ENCODE results near the gene PKNOX2.

Gene PKNOX2

GRCh38 chr11:125239585-125240560 lies 75.3 kb downstream of the PKNOX2 start:
- no peak for DNase-seq

GRCh38 chr11:125241104-125241503 lies 76.6 kb downstream of the PKNOX2 start:
- no peak for DNase-seq

DNA sequence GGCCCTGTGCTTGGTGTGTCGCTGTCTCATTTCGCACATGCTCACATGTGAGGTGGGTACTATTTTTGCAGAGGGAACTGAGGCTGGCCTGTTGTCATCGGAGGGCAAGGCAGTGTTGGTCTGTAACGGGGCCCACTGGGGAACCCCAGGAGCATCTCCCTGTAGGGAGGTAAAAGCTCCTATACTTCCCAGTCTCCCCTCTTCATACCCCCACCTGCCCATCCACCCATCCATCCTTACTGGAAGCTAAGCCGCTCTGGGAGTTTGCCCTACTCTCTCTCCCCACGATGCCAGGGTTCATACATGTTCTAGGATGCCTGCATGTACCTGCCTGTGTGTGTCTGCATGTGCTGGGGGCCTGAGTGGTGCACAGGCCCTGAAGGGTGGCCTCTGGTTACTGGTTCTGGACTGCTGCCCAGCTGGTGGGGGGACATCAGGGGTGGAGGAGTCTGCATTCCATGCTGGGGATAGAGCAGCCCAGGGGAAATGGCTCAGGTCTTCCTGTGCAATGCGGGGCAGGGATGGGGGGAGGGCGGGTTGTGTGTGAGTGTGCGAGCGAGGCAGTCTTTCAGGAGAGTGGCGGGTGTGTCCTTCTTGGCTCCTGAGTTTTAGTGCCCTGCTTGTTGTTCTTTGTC lies 77.7 kb downstream of the PKNOX2 start:
- no peak for DNase-seq

- no peak for DNase-seq
Observed at GRCh38 chr11:125244166-125244565, 79.6 kb downstream of the PKNOX2 start.

GRCh38 chr11:125245299-125245698 lies 80.7 kb downstream of the PKNOX2 start:
- no peak for DNase-seq

DNA sequence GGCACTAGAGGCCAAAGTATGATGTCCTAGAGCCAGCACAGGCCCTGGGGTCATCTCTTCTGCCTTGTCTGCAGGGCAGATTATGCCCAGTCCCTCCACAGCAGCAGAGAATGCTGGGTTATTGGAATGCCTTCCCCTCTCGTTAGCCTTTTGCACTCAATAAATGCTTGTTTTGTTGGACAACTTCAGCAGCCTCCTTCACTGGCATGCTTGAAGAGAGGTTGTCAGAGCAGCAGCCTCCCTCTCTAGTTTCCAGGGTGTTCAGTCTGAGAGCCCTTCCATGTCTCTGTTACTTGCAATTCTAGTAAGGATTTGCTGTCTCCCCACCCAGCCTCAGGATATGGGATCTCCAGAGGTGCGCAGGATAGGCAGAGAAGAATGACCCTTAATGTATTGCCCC lies 82.9 kb downstream of the PKNOX2 start:
- no peak for DNase-seq

DNA sequence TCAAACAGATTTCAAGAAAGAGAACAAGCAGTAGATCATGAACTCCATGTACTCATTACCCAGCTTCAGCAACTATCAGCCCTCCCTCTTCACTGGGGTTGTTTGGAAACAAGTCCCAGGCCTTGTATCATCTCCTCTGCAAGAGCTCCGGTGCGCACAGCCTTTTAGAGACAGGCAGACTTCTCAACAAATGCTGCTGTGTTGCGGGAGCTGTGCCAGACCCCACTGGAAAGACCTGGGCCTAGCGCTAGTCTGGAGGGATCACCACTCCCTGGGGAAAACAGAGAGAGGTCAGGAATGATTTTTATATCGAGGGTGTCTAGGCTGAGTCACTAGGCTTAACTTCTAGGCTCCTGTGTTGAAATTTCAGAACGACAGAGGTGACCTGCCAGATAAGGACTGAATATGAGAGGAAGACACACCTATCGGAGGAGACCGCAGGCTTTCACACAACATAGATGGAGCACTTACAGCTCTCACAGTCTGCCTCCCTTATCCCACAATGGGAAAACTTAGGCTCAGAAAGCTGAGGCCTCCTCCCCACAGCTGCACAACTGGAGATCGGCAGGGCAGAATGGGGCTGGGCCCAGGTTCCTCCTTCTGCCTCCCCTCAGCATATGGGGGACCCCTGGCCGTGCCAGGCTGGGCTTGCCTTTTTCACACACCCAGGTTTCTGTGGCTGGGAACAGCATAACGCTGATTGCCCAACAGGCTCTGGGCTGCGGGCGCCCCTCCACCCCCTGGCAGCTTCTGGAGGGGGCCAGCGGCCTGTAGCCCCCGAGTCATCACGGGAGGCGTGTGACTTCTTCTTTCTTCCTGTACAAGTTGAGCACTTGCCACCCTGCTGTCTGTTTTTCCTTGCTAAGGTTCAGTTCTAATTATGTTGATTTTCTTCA lies 86.0 kb downstream of the PKNOX2 start:
- DNase-seq = no peak

DNA sequence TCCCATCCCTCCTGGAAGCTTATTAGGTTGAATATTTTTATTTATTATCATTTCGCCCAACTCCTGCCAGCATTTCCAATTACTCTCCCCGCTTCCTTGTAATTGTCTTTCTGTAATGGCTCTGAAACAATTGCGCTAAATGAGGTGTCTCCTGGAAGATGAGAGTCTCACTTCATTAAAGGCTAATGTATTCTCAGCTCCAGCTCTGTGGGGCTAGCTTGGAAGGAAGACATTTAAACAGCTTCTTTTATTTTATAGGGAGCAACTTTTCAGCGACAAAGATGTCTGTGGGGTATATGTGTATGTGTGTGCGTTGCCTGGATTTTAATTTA lies 86.6 kb downstream of the PKNOX2 start:
- no peak for DNase-seq

GRCh38 chr11:125251956-125252355 lies 87.4 kb downstream of the PKNOX2 start:
- no peak for DNase-seq

- DNase-seq = no peak
Observed at GRCh38 chr11:125253289-125253688, 88.7 kb downstream of the PKNOX2 start.

- no peak for DNase-seq
Observed at GRCh38 chr11:125253795-125254525, 89.4 kb downstream of the PKNOX2 start.

DNA sequence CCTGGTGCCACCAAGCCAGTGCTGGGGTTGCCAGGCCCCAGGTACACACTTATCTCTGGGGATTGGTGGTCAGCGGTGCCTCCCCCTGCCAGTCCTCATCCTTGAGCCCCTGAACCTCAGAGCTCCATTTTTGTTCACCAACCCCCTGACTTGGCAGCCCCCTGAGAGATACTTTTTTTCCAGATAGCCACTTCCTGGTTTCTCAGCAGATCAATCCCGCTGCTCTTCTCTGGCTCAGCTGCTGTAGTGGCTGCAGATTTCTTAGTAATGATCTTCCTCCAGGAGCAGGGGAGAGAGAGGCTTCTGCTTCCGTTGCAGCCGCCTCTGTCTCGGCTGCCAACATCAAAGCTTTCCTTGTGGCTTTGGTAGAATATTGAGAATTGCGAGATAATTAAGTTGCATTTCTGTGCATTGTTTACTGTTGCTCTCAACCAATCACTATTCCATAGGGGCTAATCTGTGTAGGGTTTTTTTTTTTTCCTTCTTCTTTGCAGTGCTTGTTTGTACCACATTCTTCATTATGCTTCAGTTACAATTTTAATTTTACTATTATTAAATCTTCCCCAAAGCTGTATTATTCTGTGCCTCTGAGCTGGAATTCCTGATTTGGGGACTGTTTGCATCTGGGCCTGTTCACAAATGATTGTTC lies 92.1 kb downstream of the PKNOX2 start:
- no peak for DNase-seq

- DNase-seq = no peak
Observed at GRCh38 chr11:125257190-125257579, 92.6 kb downstream of the PKNOX2 start.

GRCh38 chr11:125257751-125258150 lies 93.2 kb downstream of the PKNOX2 start:
- no peak for DNase-seq

GRCh38 chr11:125258291-125259032 lies 93.9 kb downstream of the PKNOX2 start:
- no peak for DNase-seq

DNA sequence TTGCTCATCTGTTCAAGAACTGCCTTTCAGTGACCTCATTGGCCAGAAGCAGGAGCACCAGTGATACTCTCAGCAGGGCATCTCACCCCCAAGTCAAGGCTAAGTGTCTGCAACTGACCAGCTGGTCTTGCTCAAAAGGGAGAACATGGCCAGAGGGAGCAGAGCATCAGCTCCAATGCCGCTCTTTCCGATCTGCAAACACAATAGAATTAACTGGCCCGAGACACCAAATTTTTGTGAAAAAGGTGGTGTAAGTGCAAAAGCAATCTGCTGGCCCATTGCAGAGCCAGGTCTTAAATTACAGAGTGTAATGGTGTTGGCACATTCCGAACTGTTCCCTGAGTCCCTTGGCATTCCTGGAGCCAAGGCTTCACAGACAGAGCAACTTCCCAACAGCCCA lies 97.0 kb downstream of the PKNOX2 start:
- no peak for DNase-seq

DNA sequence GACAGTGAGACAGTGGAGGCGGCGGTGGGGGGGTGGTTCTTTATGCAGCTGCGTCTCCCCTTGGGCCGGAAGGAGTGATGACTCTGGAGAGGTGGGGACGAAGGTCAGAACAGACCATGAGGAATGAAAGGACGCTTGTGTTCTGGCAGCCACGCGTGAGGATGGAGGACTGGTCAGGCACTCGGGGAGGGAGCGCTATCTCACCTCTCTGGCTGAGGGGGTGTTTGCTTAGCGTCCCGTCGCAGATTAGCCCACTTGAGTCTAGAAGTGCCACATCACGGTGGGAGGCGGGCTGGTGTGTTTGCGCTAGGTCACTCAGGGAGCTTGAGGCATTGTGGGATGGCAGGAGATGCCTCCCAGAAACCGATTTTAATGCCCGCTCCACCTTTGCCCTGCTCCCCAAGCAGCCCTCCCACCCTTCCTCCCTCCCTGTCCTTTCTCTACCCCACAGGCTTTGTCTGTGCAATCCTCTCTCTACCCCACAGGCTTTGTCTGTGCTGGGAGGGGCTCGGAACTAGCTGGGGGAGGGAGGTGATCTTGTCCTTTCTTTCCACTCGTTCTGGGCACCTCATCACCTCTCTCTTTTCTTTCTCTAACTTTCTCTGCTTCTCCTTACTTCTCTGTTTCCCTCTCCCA lies 97.8 kb downstream of the PKNOX2 start:
- no peak for DNase-seq

GRCh38 chr11:125262830-125263218 lies 98.3 kb downstream of the PKNOX2 start:
- no peak for DNase-seq

GRCh38 chr11:125263268-125263790 lies 98.8 kb downstream of the PKNOX2 start:
- no peak for DNase-seq

Measured in NCI-H446 (cell line).